Liver (tissue), 3 donors: ENCODE results near the gene TMEFF1.
A peak's percentile ranks its signal among the peaks of the same experiment; 100 is the strongest.

ENCODE experiments used
- ATF3 ChIP-seq: IDR thresholded peaks from 2 replicates; pipeline ENCODE4 v1.6.1; 2016; ENCODE audit warnings: antibody characterized with exemption
- TF ChIP-seq, protein P1 (sequence below): fragments of 150-350 bp; IDR thresholded peaks from 2 replicates; pipeline ENCODE4 v1.5.1; 2017; ENCODE audit warnings: improper control_type of control experiment, low read depth, low read length; ENCODE audit not compliant: missing input control
- donor health status: healthy.
- donor health status: healthy.

DNA sequence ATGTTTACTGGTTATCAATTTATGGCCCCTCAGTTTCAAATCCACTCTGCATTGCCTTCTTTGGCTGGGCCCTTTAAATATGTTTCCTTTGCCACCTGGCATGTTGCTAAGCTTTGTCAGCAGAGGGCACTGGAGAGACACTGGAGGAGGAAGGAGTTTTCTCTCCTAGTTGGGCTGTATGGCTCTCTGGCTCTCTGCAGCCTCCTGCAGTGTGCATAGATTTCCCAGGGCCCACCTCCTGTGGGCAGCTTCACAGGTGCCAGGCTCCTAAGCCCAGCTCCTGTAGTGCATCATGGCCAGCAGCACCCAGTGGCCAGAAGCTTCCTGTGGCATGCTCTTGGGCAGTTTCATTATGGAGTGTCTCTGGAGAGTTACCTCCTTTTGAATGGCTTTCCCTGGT, 128.3 kb downstream of the TMEFF1 start:
- TF ChIP-seq, protein P1, sequence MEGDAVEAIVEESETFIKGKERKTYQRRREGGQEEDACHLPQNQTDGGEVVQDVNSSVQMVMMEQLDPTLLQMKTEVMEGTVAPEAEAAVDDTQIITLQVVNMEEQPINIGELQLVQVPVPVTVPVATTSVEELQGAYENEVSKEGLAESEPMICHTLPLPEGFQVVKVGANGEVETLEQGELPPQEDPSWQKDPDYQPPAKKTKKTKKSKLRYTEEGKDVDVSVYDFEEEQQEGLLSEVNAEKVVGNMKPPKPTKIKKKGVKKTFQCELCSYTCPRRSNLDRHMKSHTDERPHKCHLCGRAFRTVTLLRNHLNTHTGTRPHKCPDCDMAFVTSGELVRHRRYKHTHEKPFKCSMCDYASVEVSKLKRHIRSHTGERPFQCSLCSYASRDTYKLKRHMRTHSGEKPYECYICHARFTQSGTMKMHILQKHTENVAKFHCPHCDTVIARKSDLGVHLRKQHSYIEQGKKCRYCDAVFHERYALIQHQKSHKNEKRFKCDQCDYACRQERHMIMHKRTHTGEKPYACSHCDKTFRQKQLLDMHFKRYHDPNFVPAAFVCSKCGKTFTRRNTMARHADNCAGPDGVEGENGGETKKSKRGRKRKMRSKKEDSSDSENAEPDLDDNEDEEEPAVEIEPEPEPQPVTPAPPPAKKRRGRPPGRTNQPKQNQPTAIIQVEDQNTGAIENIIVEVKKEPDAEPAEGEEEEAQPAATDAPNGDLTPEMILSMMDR: peak; percentile 57
- TF ChIP-seq ATF3: no peak
